Mucosa of stomach (tissue), 1 donor: ENCODE measurements around the gene ITPA.

Experiments
- H3K27me3 ChIP-seq: one replicate; pipeline ENCODE4 v1.7.0; 2013; ENCODE audit warnings: mild to moderate bottlenecking, low read length; ENCODE audit not compliant: control insufficient read depth, insufficient read depth
- H3K36me3 ChIP-seq: one replicate; pipeline ENCODE4 v1.7.0; 2013; ENCODE audit warnings: low read length; ENCODE audit not compliant: control insufficient read depth, insufficient read depth
- H3K4me1 ChIP-seq: one replicate; pipeline ENCODE4 v1.7.0; 2013; ENCODE audit warnings: mild to moderate bottlenecking, low read length; ENCODE audit not compliant: control insufficient read depth, insufficient read depth
- H3K4me3 ChIP-seq: one replicate; pipeline ENCODE4 v1.7.0; 2013; ENCODE audit warnings: low read length
- H3K9ac ChIP-seq: one replicate; pipeline ENCODE4 v1.7.0; 2013; ENCODE audit warnings: mild to moderate bottlenecking, low read length, moderate library complexity
- H3K9me3 ChIP-seq: one replicate; pipeline ENCODE4 v1.7.0; 2013; ENCODE audit warnings: mild to moderate bottlenecking, low read length, moderate library complexity; ENCODE audit not compliant: control insufficient read depth
- donor health status: Pancreatic carcinoma.

ITPA gene

DNA sequence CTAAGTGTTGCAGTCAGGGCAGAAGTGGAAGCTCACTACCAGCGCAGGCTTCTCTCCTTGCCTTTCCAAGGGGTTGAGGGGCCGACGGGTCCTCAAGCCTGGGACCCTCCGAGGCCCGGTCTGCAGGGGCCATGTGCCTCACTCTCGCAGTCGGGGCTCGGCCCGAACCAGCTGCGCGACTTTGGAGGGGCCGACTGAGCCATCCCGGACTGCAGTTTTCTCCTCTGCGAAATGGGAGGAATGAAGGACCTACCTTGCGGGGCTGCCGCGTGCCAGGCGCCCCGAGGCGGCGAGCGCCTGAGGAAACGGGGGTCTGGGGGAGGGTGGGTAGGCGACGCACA is 41.6 kb upstream of the ITPA start:
- no peaks in the 10 kb centered on the region for H3K9me3 ChIP-seq
- H3K36me3 ChIP-seq: no peaks in the 10 kb centered on the region
- H3K4me3 ChIP-seq: no peak overlapping the region
- H3K9ac ChIP-seq: peak overlapping the region; percentile 68
- peaks cover 8% of the 10 kb centered on the region for H3K27me3 ChIP-seq
- H3K4me1 ChIP-seq: peaks cover 22% of the 10 kb centered on the region

DNA sequence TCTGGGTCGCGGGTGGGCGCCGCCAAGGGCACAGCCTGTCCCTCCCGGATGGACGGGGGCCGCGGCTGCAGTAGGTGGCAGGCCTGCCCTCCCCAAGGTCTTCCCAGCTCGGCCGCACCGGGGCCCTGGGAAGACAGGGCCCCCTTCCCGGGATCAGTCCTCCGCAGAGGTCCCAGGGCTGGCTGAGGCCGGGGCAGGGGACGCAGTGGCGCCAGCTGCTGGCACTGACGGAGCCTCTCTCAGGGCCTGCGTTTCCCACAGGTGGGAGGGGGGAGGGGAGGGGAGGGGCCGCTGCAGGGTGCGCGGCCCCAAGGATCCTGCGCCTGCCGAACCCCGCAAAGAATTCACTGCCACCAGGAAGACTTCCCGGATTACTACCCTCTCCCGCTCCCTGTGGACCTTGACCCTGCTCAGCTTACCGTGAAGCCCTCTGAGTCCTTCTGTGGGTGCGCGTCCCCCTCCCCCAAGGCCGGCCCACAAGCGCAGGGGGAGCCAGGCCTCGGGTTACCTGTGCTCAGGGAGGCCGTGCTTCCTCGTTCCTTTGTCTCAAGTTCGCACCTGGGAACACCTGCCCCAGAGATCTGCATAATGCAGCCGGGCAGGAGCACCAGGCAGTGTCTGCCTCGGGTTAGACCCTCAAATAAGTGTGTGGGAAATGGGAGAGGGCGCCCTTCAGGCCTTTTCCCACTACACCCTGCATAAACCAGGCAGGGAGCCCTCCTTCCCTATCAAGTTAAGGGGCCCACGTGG is 41.0 kb upstream of the ITPA start:
- H3K9ac ChIP-seq: peak overlapping the region; percentile 68

DNA sequence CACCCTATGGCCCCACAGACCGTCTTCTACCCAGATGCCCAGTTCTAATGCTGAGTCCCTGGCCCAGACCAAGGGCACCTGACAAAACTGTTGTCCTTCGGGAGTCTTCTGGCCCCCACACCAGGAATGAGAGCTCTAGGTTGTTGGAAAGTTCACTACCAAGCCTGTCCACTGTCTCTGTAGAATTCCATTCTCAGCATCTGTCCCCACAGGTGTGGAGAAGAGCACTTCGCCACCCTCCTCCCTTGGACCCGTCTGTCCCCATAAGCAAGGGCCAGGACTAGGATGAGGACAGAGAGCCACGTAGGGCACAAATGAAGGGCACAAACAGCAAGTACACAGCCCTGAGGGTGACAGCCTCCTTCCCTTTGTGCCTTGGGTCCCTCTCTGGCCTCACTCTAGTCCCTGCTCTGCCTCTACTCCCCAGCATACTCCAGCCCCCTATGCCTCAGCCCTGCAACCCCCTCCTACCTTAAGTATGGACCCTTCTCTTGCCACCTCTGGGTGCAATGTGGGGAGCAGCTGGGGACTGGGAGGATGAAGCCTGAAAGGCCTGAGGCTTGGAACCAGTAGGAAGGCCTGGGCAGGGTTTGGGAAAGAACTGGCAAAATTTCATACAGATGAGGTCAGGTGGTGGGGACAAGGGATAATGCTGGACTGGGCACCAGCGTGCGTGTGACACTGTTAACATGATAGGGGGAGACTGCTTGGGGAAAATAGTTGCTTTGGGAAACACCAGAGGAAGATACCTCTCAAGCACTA is 40.3 kb upstream of the ITPA start:
- peaks cover 23% of the 10 kb centered on the region for H3K4me1 ChIP-seq
- H3K27me3 ChIP-seq: peaks cover 8% of the 10 kb centered on the region
- H3K4me3 ChIP-seq: no peak overlapping the region
- H3K36me3 ChIP-seq: no peaks in the 10 kb centered on the region
- H3K9ac ChIP-seq: peak overlapping the region; percentile 68
- no peaks in the 10 kb centered on the region for H3K9me3 ChIP-seq

More for the DNA sequence above, 41.0 kb upstream of the ITPA start:
- H3K27me3 ChIP-seq: peaks cover 8% of the 10 kb centered on the region
- no peak overlapping the region for H3K4me3 ChIP-seq
- no peaks in the 10 kb centered on the region for H3K9me3 ChIP-seq
- peaks cover 23% of the 10 kb centered on the region for H3K4me1 ChIP-seq
- no peaks in the 10 kb centered on the region for H3K36me3 ChIP-seq

DNA sequence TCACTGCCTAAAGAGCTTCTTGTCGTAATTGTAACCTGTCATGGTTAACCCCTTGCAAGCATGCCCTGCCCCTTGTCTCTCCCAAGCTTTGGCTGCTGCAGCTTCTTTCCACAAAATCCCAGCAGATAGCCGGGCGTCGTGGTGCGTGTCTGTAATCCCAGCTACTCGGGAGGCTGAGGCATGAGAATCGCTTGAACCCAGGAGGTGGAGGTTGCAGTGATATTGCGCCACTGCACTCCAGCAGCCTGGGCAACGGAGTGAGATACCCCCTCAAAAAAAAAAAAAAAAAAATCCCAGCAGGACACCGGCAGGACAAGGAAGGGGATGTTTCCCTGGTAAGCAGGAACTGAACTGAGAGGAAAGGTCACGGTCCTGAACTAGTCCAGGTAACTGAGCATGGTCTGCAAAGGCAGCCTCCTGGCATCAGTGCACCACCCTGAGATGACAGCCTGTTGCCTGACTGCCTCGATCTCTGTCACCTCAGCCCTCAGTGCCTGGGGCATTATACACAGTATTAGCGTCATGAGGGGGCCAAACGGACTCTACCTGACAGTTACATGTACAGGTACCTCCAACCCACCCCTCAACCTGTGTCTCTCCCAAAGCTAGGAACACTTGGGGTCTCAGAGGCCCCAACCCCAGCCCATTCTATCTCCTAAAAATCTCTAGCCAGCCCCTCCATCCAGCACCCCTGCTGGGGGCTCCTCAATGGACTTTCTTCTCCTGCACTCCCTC is 37.7 kb upstream of the ITPA start:
- no peaks in the 10 kb centered on the region for H3K9me3 ChIP-seq

DNA sequence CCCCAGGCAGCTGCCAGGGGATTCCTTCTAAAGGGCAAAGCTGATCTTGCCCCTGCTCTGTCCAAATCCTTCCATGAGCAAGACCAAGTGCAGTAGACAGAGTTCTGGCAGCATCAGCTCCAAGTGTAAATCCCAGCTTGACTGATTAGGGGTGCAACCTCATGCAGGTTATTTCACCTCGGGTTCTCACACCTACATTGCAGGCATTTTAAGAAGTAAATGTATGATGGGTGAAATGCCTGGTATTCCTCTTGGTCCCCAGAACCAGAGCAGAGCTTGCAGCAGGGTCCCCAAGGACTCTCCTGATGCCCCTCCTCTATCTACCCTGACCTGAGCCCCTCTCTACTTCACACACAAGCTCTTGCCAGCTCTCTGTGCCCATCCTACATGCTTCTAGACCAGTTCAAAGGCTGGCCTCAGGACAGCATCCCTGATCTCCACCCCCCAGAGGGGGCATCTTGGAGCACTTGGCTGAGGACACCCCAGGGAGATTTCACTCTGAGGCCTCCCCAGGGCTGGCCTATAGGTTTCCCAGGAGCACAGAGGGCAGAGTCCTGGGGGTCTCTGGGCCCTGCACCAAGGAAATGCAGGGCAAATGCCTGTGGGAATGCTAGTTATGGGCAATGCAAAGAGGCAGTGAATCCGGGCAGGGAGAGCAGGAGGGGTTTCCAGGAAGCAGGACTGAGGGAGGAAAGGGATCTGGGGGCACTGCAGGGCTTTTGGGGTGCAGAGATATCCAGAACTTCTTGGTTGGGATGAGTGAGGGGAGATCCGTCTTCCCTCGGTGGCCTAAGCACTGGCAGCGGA is 37.0 kb upstream of the ITPA start:
- H3K9ac ChIP-seq: peak overlapping the region; percentile 45
- H3K36me3 ChIP-seq: no peaks in the 10 kb centered on the region
- H3K27me3 ChIP-seq: peaks cover 8% of the 10 kb centered on the region
- peaks cover 35% of the 10 kb centered on the region for H3K4me1 ChIP-seq
- no peak overlapping the region for H3K4me3 ChIP-seq
- no peaks in the 10 kb centered on the region for H3K9me3 ChIP-seq

More for the DNA sequence above, 37.7 kb upstream of the ITPA start:
- H3K4me3 ChIP-seq: no peak overlapping the region
- H3K36me3 ChIP-seq: no peaks in the 10 kb centered on the region
- peaks cover 8% of the 10 kb centered on the region for H3K27me3 ChIP-seq
- H3K4me1 ChIP-seq: peaks cover 37% of the 10 kb centered on the region
- H3K9ac ChIP-seq: peak overlapping the region; percentile 45

DNA sequence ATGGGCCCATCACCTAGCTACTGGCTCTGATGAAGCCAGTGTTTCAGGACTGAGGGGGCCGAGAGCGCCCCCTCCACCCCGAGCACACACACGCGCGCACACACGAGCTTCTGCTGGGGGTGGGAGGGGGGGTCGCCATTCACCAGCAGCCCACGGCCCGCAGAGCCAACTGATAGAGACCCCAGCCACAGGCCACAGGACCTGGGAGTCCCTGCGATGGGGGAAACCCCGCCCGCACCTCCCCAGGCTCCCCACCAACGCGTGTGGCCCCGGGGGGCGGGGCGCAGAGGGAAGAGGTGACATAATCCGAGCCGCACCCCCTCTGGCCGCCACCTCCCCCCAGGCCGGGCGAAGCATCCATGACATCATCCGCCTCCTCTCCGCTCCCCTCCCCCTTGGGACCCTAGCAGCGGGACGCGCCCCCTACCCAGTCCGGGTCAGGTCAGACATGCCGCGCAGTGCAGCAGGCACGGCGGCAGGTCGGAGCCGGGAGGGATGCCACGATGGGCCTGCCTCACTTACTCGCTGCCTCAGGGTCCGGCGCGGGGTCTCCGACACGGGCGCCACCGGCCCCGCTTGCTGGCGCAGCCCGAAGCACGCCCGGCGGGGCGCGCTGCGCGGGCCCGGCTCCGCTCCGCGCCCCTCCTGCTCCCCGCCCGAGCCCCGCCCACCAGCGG is 36.2 kb upstream of the ITPA start, which contains the start of gene LZTS3:
LZTS3 (minus strand) TSS at position 617 of the 677 bp plus-strand sequence. CDS start 6,386 bp downstream, outside the sequence.
- H3K36me3 ChIP-seq: no peaks in the 10 kb centered on the region
- peaks cover 30% of the 10 kb centered on the region for H3K4me1 ChIP-seq
- peaks cover 7% of the 10 kb centered on the region for H3K27me3 ChIP-seq
- H3K4me3 ChIP-seq: peak within 1 kb of the TSS; percentile 84
- no peaks in the 10 kb centered on the region for H3K9me3 ChIP-seq
- H3K9ac ChIP-seq: peak within 1 kb of the TSS; percentile 84

DNA sequence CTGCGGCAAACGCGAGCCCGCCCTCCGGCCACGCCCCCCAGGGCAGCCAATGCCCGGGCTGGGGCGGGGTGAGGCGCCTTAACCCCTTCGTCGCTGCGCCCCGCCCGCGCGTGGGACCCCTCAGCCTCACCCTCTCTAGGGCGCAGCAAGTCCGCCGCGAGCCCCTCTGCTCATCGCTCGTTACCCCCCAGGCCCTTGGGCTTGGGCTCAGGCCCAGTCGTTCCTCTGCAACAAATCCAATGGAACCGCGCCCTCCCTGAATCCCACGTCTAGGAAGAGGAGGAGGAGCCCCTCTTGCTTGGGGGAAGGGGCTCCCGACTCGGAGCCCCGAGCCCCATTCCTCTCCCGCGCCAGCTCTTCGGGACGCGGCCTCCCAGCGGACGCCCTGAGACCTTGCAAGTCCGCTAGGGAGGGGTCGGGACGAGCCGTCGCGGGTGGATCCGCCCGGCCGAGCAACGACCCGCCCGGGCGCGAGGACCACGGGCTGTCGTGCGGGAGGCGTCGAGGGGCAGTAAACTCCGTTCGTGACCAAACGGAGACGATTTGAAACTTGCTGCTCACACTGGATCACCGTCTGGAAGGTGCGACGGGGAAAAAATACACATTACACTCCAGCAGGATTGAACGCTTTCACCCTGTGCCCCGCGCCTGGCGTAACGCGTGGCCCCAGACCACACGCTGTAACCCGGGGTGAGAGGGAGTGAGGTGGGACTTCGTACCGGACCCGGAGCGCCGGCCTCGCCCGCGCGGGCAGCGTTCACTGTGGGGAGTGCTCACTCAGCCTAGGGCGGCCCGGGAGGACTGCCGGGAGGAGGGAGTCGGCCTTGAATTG is 35.5 kb upstream of the ITPA start:
- peaks cover 4% of the 10 kb centered on the region for H3K27me3 ChIP-seq
- H3K36me3 ChIP-seq: no peaks in the 10 kb centered on the region
- H3K9ac ChIP-seq: peak overlapping the region; percentile 84
- H3K4me3 ChIP-seq: peak overlapping the region; percentile 84
- no peaks in the 10 kb centered on the region for H3K9me3 ChIP-seq
- peaks cover 24% of the 10 kb centered on the region for H3K4me1 ChIP-seq

DNA sequence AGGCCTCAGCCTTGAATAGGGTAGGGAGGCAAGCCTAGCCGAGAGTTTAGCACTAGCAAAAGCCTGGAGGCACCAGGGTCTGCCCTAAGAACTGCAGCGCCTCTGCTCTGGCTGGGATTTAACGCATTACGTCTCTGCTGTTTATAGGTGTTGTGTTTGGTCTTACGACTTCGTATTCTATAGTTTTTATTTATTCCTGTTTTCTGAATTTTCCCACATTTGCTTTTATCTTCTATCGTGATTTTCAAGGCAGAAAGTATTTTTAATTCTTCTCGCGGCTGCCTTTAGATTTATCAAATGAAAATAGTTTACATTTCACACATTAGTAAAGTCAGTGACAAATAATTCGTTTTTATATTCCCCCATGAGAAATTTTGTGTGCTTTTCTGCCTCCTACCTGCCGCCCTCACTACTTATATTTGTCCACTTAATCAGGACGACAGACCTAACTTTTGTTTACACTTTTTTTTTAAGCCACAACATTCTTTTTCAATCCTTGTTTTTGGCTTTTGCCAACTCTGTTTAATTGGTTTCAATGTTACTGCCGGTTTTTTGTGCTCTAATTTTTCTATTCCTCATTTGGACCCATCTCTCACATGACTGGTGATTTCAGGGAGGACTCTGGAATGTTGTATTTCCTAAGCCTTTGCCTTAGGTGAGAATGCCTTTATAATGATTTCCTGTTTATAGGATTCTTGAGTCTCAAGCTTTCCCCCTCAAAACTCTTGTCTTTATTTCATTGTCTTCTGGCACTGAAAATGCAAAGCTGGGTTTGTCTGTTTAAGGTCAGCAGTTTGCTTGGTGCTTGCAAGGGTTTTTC is 34.6 kb upstream of the ITPA start:
- H3K36me3 ChIP-seq: no peaks in the 10 kb centered on the region
- H3K9me3 ChIP-seq: no peaks in the 10 kb centered on the region
- peaks cover 4% of the 10 kb centered on the region for H3K27me3 ChIP-seq
- peak overlapping the region; percentile 84 for H3K4me3 ChIP-seq
- H3K4me1 ChIP-seq: peaks cover 20% of the 10 kb centered on the region
- H3K9ac ChIP-seq: peak overlapping the region; percentile 84

DNA sequence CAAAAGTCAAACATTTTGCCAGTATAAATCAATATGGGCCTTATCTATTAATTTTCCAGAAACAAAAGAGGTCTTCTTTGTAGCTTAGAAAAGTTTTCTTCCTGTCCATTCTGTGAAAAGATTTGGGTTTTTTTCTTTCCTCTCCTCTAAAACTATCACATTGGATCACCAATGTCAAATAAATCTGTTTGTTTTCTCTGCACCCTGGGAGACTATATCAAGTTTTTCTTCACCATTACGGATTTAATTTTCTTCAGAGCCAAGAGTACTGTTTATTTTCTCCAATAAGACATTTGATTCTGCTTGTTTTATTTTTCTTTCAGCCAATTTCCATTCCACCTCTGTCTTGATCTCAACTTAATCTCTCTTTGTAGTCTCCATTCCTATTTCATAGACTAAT is 34.0 kb upstream of the ITPA start:
- Histone ChIP-seq H3K4me1 (peaks cover 20% of the 10 kb centered on the region), H3K9ac (no peak overlapping the region), H3K36me3 (no peaks in the 10 kb centered on the region), H3K4me3 (no peak overlapping the region), H3K27me3 (peaks cover 4% of the 10 kb centered on the region), H3K9me3 (no peaks in the 10 kb centered on the region)
